Islet of Langerhans (tissue), 1 donor: ENCODE data around the gene ABI3.
"Not testable (repeated sequence)": the region's sequence is repeated elsewhere in the genome, so short reads cannot be mapped to it uniquely, and the experiment has no call there.

Experiments used
- FAIRE-seq: peaks from one replicate; lab custom pipeline; 2011; peaks lifted over from hg19 to GRCh38; lab: Jason Lieb, UNC

The ABI3 gene, protein sequence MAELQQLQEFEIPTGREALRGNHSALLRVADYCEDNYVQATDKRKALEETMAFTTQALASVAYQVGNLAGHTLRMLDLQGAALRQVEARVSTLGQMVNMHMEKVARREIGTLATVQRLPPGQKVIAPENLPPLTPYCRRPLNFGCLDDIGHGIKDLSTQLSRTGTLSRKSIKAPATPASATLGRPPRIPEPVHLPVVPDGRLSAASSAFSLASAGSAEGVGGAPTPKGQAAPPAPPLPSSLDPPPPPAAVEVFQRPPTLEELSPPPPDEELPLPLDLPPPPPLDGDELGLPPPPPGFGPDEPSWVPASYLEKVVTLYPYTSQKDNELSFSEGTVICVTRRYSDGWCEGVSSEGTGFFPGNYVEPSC

DNA sequence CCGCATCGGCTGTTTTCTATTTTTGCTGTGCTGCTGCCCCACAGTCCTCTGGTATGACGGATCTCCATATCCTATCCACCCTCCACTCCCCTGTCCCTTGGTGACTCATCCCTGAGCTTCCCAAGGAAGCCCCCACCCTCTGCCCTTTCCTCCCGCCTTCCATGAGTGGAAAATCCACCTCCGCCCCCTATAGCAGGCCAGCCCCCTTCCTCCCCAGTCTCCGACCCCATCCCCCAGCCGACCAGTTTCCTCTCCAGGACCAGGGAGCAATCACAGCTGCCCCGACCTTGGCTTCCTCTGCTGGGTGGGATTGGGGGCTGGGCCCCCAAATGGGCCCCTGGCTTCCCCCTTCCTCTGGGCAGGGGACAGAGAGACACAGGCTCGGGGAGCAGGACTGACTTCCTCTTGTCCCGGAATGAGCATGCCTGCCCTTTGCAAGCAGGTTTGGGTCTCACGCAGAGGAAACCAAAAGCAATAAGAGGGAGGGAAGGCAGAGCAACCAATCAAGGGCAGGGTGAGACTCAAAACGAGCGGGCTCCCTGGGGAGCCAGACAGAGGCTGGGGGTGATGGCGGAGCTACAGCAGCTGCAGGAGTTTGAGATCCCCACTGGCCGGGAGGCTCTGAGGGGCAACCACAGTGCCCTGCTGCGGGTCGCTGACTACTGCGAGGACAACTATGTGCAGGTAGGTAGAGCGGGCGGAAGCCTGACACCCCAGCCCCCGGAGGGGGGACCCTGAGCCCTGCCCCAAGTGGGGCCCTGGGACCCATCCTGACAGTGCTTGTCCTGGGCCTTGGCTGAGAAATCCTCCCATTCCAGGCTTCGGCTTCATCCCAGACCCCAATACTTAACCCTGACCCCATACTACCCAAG lies at the start of gene ABI3, which contains the start of gene GNGT2:
Gene ABI3 (plus strand): TSS at position 550 of the 872 bp plus-strand sequence. CDS start 18 bp downstream, at position 568.
Gene GNGT2 (minus strand): TSS at position 417 of the 872 bp plus-strand sequence. CDS start 3,152 bp downstream, outside the sequence.
- FAIRE-seq, result no peak

DNA sequence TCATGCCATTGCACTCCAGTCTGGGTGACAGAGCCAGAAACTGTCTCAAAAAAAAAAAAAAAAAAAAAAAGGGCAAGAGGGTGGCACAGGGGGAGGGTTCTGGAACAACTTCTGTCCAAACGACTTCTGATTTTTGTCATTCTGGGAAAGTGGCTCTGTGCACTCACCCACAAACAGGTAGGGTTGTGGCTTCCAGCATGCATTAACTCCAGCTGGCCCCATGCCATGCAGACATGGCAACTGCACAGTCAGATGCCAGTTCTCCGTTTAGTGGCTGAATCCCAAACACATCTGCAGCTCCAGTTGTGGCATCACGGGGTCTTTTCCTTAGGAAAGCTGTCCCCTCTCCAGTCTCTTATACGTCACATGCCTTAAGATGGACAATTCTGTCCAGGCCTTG lies 47.6 kb upstream of the ABI3 start:
- FAIRE-seq, result no peak

- no peak for FAIRE-seq
Observed at GRCh38 chr17:49165143-49165542, 45.4 kb upstream of the ABI3 start.

GRCh38 chr17:49168706-49169105 lies 41.8 kb upstream of the ABI3 start:
- no peak for FAIRE-seq

GRCh38 chr17:49170216-49170615 lies 40.3 kb upstream of the ABI3 start:
- FAIRE-seq, result no peak

GRCh38 chr17:49170711-49171110 lies 39.8 kb upstream of the ABI3 start:
- not testable (repeated sequence) for FAIRE-seq

DNA sequence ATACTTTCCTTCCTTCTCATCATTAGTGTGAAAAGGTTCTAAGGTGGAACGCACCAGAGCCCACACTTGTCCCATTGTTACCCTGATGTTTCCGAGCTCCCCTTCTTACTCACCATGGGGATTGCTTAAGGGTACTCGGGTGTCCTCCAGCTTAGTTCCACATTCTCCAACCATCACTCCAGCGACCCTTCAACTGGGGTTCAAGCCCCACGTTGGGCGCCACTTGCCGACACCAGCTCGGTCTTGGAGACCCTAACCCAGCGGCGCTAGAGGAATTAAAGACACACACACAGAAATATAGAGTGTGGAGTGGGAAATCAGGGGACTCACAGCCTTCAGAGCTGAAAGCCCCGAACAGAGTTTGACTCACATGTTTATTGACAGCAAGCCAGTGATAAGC lies 34.5 kb upstream of the ABI3 start:
- FAIRE-seq, result not testable (repeated sequence)

- FAIRE-seq, result no peak
Observed at GRCh38 chr17:49180303-49180702, 30.2 kb upstream of the ABI3 start.

GRCh38 chr17:49180998-49181635 lies 29.4 kb upstream of the ABI3 start:
- FAIRE-seq, result no peak

- FAIRE-seq, result no peak
Observed at GRCh38 chr17:49183341-49183740, 27.2 kb upstream of the ABI3 start.

DNA sequence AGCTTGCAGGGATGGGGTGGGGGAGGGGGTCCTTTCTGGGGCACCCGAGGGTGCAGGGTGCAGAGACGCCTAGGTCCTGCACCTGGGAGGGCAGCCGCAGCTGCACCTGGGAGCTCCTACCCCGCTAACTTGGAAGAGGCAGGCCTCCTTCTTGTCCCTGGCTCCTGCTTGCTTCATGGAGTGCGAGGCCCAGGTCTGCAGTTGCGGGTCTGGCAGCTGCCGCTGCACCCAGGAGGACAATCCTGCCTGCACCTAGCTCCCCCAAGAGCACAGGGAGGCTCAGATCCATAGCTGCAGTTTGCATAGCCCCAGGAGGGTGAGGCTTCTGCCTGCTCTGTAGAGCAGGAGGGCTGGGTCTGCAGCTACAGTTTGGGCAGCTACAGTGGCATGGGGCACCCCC lies 26.7 kb upstream of the ABI3 start:
- FAIRE-seq, result no peak

DNA sequence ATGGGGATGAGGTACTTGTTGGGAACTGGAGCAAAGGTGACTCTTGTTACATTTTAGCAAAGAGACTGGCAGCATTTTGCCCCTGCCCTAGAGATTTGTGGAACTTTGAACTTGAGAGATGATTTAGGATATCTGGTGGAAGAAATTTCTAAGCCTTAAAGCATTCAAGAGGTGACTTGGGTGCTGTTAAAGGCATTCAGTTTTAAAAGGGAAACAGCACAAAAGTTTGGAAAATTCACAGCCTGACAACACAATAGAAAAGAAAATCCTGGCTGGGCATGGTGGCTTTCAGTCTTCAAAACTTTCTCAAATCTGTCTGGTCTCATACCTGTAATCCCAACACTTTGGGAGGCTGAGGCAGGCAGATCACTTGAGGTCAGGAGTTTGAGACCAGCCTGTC lies 26.0 kb upstream of the ABI3 start:
- not testable (repeated sequence) for FAIRE-seq

DNA sequence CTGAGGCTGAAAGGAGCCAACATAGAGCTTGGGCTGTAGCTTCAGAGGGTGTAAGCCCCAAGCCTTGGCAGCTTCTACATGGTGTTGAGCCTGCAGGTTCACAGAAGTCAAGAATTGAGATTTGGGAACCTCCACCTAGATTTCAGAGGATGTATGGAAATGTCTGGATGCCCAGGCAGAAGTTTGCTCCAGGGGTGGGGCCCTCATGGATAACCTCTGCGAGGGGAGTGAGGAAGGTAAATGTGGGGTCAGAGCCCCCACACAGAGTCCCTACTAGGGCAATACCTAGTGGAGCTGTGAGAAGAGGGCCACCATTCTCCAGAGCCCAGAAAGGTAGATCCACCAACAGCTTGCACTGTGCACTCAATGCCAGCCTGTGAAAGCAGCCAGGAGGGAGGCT lies 25.1 kb upstream of the ABI3 start:
- not testable (repeated sequence) for FAIRE-seq

DNA sequence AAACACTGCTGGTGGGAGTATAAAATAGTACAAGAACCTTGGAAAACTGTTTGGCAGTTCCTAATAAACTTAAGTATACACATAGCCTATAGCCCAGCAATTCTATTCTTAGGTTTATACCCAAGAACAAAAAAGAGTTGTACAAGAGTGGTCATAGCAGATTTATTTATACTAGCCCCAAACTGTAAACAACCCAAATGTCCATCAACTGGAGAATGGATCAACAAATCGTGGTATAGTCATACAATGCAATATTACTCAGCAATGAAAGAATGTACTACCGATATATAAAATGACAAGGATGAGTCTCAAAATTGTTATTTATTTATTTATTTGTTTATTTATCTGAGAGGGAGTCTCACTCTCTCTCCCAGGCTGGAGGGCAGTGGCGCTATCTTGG lies 23.2 kb upstream of the ABI3 start:
- no peak for FAIRE-seq

DNA sequence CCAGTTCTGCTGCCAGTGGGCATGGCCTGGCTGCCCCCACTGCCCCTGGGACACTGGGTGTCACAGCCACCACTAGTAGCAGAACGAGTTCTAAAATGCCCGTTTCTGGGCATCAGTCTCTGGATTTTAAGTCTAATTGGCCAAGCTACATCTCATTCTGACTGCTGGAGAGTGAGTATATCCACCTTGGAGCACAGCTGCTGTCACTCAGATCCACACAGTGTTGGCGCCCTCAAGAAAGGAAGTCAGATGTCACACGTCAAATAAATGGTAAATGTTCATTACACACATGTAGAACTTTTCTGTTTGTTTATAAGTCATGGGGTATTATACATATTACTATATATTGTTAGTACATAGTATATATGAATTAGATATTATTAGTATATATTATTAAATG lies 19.6 kb upstream of the ABI3 start:
- FAIRE-seq, result no peak

DNA sequence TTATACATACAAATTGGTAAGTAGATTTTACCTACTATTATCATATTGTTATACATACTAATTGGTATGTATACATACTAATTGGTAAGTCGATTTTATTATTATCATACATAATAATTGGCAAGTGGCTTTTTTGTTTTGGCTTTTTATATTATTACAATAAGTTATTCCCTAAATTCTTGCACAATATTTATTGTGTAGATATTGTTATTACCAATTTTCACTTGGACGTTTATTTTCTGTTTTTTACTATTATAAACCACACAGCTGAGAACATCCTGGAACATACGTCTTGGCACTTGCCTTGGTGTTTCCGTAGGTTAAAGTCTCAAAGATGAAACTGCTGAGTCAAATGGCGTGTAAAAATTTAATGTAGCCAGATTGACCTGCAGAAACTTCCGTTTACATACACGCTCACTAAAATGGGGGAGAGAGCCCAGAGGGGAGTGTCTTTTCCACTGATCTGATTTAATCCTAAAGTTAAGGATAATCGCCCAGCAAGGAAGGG lies 19.0 kb upstream of the ABI3 start:
- no peak for FAIRE-seq

GRCh38 chr17:49191917-49192741 lies 18.4 kb upstream of the ABI3 start:
- FAIRE-seq, result no peak

- no peak for FAIRE-seq
Observed at GRCh38 chr17:49193513-49194296, 16.8 kb upstream of the ABI3 start.

DNA sequence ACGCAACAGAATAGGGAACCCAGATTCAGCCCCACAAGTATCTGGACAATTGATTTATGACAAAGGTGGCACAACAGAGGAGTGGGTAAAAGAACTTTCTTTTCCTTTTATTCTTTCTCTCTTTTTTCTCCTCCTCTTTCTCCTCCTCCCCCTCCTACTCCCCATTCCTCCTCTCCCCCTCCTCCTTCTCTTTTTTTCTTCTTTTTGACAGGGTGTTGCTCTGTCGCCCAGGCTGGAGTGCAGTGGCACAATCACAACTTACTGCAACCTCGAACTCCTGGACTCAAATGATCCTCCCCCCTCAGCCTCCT lies 16.3 kb upstream of the ABI3 start:
- FAIRE-seq, result no peak

DNA sequence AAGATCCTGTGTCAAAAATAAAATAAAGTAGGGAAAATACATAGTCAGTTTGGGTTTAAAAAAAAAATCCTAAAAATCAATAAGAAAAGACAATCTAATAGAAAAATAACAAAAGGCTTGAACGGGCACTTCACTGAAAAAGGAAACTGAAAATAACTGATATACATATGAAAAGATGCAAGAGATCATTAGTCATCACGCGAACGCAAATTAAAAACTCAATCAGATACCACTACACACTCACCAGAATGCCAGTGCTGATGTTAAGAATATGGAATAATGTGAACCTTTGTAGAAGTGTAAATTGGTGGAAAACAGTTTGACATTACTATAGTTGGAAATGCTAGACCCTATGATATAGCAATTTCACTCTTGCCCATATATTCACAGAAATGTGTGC lies 14.8 kb upstream of the ABI3 start:
- no peak for FAIRE-seq

DNA sequence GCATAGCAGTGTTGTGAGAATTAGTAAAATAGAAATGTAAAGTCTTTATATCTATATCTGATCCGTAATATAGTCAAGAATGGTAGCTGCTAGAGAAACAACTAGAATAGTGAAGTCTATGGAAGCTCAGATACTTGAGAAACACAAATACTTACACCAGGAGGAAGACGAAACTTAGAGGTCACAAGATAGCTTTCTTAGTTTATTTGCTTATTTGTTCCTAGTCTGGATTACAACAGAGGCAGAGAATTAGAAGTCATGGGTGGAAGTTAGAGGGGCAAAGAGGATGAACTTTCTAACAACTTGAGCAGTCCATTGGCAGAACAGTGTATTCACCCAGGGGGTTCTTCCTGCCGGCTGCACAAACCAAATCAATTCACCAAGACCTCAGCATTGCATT lies 14.0 kb upstream of the ABI3 start:
- FAIRE-seq, result no peak
